AG10803 (cell line): ENCODE results near the gene SCPEP1.

Source experiments
- DNase-seq: peaks from one replicate; pipeline ENCODE4 v3.0.0; 2010; ENCODE audit warnings: low read depth
- H3K4me3 ChIP-seq: 2 replicates; pipeline ENCODE4 v1.5.1; 2011; ENCODE audit warnings: mild to moderate bottlenecking, low read length, control low read depth
- TF ChIP-seq, protein P1 (sequence below): conservative IDR thresholded peaks from 2 replicates; pipeline ENCODE4 v1.5.1; 2011; ENCODE audit warnings: mild to moderate bottlenecking, low read length, control low read depth, inconsistent platforms

The SCPEP1 gene

DNA sequence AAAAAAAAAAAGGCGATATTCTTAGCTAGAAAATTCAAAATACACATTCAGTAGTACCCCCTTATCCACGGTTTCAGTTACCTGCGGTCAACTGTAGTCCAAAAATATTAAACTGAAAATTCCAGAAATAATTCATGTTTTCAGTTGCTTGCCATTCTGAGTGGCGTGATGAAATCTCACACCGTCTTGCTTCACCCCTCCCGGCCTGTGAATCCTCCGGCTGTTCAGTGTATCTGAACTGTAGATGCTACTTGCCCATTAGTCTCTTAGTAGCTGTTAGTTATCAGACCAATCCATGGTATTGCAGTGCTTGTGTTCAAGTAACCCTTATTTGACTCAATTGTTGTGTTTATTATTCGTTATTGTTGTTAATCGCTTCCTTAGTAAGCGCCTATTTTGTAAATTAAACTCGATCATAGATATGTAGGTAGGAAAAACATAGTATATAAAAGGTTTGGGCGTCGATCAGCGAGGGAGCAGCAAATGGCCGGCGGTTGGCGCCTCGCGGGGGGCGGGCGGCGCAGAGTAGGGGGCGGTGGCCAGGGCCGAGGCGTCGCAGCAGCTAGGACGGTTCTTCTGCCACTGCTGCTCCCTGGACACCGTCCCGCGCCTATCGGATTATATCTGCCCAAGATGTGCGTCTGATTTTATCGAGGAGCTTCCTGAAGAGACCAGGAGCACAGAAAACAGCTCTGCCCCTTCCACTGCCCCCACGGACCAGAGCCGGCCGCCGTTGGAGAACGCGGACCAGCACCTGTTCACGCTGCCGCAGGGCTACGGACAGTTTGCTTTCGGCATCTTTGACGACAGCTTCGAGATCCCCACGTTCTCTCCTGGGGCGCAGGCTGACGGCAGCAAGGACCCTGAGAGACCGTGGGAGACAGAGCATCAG is 67.3 kb downstream of the SCPEP1 start:
- TF ChIP-seq, protein P1, sequence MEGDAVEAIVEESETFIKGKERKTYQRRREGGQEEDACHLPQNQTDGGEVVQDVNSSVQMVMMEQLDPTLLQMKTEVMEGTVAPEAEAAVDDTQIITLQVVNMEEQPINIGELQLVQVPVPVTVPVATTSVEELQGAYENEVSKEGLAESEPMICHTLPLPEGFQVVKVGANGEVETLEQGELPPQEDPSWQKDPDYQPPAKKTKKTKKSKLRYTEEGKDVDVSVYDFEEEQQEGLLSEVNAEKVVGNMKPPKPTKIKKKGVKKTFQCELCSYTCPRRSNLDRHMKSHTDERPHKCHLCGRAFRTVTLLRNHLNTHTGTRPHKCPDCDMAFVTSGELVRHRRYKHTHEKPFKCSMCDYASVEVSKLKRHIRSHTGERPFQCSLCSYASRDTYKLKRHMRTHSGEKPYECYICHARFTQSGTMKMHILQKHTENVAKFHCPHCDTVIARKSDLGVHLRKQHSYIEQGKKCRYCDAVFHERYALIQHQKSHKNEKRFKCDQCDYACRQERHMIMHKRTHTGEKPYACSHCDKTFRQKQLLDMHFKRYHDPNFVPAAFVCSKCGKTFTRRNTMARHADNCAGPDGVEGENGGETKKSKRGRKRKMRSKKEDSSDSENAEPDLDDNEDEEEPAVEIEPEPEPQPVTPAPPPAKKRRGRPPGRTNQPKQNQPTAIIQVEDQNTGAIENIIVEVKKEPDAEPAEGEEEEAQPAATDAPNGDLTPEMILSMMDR = no peak
- H3K4me3 ChIP-seq = peak overlapping the region; percentile 9; the same call in 1 of the 2 replicates
- DNase-seq = no peak

DNA sequence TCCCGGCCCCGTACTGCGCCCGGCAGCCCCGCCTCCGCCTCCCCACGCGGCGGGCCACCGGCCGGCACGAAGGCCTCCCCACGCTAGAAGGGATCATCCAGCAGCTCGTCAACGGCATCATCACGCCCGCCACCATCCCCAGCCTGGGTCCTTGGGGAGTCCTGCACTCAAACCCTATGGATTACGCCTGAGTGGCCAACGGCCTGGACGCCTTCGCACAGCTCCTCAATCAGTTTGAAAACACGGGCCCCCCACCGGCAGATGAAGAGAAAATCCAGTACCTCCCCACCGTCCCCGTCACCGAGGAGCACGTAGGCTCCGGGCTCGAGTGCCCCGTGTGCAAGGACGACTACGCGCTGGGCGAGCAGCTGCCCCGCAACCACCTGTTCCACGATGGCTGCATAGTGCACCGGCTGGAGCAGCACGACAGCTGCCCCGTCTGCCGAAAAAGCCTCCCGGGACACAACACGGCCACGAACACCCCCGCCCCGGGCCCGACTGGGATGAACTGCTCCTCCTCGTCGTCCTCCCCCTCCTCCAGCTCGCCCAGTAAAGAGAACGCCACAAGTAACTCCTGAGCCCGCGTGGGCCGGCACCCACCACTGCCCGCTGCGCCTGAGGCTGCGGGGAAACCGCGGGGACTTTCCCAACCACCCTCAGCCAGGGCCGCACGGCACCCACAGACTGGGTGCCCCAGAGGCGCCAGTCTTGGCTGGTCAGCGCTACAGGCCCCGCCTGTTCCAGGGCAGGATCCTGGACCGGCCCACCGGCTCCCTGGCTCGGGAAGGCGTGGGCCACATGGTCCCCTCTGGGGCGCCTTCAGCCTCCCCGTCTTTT is 68.2 kb downstream of the SCPEP1 start:
- no peak for DNase-seq
- H3K4me3 ChIP-seq = no peak overlapping the region; the same call in 1 of the 2 replicates
- TF ChIP-seq, protein P1 = no peak

DNA sequence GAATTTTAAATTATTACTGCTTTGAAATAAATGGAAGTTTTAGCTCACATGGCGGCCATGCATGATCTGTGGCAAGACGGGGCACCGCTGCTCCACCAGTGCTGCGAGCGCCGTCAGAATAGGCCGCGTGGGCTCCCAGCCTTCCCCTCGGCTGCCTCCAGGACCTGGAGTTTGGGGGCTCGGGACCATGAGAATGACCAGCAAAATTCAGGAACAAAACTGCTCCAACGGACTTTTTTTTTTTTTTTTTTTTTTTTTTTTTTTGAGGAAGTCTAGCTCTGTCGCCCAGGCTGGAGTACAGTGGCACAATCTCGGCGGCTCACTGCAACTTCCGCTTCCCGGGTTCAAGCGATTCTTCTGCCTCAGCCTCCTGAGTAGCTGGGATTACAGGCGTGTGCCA is 68.8 kb downstream of the SCPEP1 start:
- TF ChIP-seq, protein P1 = no peak
- no peak for DNase-seq
- no peak overlapping the region for H3K4me3 ChIP-seq

DNA sequence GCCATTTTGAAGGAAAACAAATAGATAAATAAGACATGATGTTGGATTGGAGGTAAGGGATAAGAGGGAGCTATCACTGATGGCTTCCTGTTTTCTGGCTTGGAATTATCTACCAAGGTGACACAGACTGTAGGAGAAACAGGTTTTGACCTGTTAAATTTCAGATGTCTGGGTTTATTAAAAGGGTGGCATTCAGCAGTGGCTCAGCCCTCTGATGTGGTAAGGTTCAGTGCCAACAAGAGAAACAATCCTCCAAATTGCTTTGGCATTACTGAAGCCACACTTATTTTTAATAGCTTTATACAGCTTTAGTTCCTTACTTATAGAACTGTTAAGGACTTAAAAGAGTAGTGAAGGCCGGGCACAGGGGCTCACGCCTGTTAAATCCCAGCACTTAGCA is 70.2 kb downstream of the SCPEP1 start:
- no peak overlapping the region for H3K4me3 ChIP-seq
- TF ChIP-seq, protein P1 = no peak
- no peak for DNase-seq

DNA sequence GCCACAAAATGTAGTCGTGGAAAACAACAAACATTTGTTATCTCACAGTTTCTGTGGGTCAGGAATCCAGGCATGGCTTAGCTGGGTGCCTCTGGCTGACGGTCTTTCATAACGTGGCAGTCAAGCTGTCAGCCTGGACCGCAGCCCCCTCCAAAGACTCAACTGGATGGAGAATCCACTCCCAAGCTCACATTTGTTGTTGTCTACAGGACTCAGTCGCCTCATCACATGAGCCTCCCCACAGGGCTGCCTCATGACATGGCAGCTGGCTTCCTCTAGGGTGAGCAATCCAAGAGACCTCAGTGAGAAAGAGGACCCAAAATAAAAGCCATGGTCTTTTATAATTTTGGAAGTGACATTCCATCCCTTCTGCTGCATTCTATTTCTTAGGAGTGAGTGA is 72.4 kb downstream of the SCPEP1 start:
- no peak overlapping the region for H3K4me3 ChIP-seq
- TF ChIP-seq, protein P1 = no peak
- DNase-seq = no peak

DNA sequence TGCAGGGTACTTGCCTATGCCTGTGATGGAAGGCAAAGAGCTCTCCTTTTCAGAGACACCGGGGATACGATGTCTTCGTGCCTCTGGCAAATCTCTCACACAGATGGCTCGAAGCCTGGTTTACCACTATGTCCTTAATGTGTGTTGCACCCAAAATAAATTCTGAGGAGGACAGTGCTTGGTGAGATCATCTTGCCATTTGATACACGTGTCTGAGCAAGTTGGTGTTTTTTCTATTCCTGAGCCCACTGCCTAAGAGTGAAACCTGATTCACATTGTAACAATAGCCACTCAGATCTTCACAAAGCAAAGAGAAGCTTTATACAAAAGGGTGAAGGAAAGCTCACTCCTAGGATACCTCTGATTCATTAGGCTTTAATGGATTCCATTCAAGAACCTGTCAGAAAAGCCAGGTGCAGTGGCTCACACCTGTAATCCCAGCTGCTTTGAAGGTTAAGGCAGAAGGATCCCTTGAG is 74.0 kb downstream of the SCPEP1 start:
- TF ChIP-seq, protein P1 = no peak
- H3K4me3 ChIP-seq = no peak overlapping the region
- no peak for DNase-seq
